ENCODE measurements around the gene OPRM1. TPM values are rescaled to one million over a fixed set of nuclear protein-coding genes. Genes with fewer than 3 reads are reported as not detected.

OPRM1 gene
- total RNA-seq, 4 donors from 2014 or later = not detected

DNA sequence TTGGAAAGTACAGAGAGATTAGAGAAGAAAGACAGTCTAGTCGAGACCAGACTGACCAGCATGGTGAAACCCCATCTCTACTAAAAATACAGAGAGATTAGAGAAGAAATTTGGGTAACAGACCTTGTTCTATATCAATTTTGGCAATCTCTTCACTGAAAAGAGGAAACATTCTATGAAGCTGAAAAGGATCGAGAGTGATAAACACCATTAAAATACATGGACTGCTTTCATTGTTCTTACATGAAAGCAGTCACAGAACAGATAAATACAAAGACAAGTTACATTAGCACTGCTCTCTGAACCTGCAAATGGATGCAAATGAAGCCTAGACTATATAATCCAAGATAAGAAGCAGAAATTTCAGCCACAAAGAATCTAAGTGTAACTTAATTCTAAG lies 8.4 kb upstream of the OPRM1 start:
- Histone ChIP-seq H3K36me3 (no peaks in the 10 kb centered on the region), H3K27me3 (no peaks in the 10 kb centered on the region), H3K4me1 (no peaks in the 10 kb centered on the region), H3K4me3 (no peak overlapping the region), H3K9me3 (no peaks in the 10 kb centered on the region), H3K27ac (no peak overlapping the region)
- no peak for DNase-seq
- no peak for TF ChIP-seq POLR2A (IDR thresholded peaks at IDR 0.05)
- TF ChIP-seq, protein P1, sequence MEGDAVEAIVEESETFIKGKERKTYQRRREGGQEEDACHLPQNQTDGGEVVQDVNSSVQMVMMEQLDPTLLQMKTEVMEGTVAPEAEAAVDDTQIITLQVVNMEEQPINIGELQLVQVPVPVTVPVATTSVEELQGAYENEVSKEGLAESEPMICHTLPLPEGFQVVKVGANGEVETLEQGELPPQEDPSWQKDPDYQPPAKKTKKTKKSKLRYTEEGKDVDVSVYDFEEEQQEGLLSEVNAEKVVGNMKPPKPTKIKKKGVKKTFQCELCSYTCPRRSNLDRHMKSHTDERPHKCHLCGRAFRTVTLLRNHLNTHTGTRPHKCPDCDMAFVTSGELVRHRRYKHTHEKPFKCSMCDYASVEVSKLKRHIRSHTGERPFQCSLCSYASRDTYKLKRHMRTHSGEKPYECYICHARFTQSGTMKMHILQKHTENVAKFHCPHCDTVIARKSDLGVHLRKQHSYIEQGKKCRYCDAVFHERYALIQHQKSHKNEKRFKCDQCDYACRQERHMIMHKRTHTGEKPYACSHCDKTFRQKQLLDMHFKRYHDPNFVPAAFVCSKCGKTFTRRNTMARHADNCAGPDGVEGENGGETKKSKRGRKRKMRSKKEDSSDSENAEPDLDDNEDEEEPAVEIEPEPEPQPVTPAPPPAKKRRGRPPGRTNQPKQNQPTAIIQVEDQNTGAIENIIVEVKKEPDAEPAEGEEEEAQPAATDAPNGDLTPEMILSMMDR (IDR thresholded peaks at IDR 0.05) = no peak

DNA sequence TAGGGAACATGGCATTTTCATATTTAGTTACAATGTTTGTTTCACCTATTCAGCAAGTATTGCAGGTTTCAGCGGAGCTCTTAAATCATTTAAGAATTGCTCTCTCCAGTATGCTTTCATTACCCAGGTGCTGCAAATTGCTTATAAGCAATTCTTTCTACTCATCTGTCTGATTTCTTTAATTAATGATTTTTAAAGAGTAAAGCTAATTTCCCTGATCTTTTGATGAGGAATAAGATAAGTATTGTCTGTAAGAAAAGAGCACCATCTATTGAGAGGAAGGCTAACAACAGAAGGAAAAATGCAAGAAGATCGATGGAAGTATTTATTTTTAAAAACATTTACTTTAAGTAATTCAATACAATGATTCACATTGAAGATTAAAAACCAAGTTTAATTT lies 2.0 kb downstream of the OPRM1 start:
- TF ChIP-seq POLR2A (IDR thresholded peaks at IDR 0.05) = no peak
- TF ChIP-seq, protein P1 (IDR thresholded peaks at IDR 0.05) = no peak
- H3K4me3 ChIP-seq = no peak overlapping the region
- DNase-seq = no peak

DNA sequence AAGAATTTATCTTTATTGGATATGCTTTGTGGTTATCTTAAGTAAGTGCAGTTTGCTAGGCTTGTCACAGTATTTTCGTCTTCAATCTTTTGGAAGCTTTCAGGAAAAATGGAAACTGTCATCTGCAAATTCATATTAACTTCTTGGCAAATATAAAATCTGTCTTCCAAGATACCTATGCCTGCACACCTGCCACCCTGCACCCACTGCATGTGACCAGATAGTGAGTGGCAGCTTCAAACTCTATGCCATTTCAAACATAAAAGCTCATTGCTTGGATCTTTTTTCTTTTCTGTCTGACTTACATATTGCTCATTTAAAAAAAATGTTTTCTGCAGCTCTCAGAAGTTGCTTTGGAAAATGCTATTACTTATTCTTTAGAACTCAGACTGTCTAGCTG lies 14.1 kb downstream of the OPRM1 start:
- no peak overlapping the region for H3K4me3 ChIP-seq
- H3K27me3 ChIP-seq = no peaks in the 10 kb centered on the region
- no peaks in the 10 kb centered on the region for H3K9me3 ChIP-seq
- DNase-seq = no peak
- no peak overlapping the region for H3K27ac ChIP-seq
- H3K4me1 ChIP-seq = no peaks in the 10 kb centered on the region
- no peaks in the 10 kb centered on the region for H3K36me3 ChIP-seq
- TF ChIP-seq, protein P1 (IDR thresholded peaks at IDR 0.05) = no peak
- no peak for TF ChIP-seq POLR2A (IDR thresholded peaks at IDR 0.05)

More for the DNA sequence above, 2.0 kb downstream of the OPRM1 start:
- Histone ChIP-seq H3K27me3 (no peaks in the 10 kb centered on the region), H3K9me3 (no peaks in the 10 kb centered on the region), H3K36me3 (no peaks in the 10 kb centered on the region), H3K27ac (no peak overlapping the region), H3K4me1 (no peaks in the 10 kb centered on the region)

DNA sequence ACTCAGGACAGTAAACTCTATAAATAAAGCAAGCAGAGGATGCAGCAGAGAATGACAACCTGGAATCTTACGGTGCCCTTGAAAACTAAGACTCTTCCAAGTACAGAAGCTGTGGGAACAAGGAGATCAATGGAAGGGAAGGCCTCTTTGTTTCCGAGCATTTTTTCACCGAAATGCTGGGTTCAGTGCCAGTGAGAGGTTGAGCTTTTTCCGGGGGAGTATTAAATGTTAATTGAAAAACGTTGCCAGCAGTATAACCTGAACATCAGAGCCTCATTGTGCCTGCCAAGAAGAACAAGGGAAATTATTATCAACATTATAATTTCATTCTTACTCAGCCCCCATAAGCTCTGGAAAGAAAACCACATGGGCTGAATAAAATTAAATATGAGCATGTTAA lies 17.5 kb downstream of the OPRM1 start:
- no peak overlapping the region for H3K4me3 ChIP-seq
- TF ChIP-seq, protein P1 (IDR thresholded peaks at IDR 0.05) = no peak
- no peak for TF ChIP-seq POLR2A (IDR thresholded peaks at IDR 0.05)
- H3K27me3 ChIP-seq = no peaks in the 10 kb centered on the region
- no peak for DNase-seq
- H3K4me1 ChIP-seq = no peaks in the 10 kb centered on the region
- H3K36me3 ChIP-seq = no peaks in the 10 kb centered on the region
- no peak overlapping the region for H3K27ac ChIP-seq
- H3K9me3 ChIP-seq = no peaks in the 10 kb centered on the region

DNA sequence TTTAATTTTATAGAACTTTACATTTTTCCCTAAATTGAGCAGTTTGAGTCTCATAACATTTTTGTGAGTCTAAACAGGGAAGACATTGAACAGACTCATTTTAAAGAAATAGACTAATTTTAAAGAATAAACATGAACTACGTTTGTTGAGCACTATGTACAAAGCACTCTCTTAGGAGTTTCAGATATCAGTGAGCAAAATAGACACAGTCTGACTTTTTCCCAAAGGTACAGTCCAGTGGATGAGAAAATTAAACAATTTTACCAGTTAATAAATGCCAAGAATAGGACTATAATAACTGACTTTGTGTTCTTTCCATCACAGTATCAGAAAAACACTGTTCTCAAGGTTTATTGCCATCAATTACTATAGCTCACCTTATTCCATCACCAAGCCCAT lies 18.1 kb downstream of the OPRM1 start:
- Histone ChIP-seq H3K27me3 (no peaks in the 10 kb centered on the region), H3K4me1 (no peaks in the 10 kb centered on the region), H3K36me3 (no peaks in the 10 kb centered on the region), H3K4me3 (no peak overlapping the region), H3K27ac (no peak overlapping the region), H3K9me3 (no peaks in the 10 kb centered on the region)
- TF ChIP-seq POLR2A (IDR thresholded peaks at IDR 0.05) = no peak
- TF ChIP-seq, protein P1 (IDR thresholded peaks at IDR 0.05) = no peak
- no peak for DNase-seq

Measured in Peyer's patch (tissue), 4 donors.